BJ (cell line): ENCODE results near the gene RGS3. TPM values are rescaled to one million over a fixed set of nuclear protein-coding genes. Genes with fewer than 3 reads are reported as not detected.

ENCODE experiments used
- CTCF ChIA-PET: fragments of 350-600 bp; formaldehyde crosslinking; extraction: SDS; loops from one replicate; lab custom pipeline; 2021; ENCODE audit warnings: antibody characterized with exemption, inconsistent platforms; lab: Yijun Ruan, JAX
- POLR2A ChIA-PET: fragments of 300-600 bp; sonication (Branson Sonifier 250); formaldehyde crosslinking; extraction: SDS; loops from one replicate; lab custom pipeline; 2021; ENCODE audit warnings: antibody characterized with exemption; lab: Charles Lee
- DNase-seq: peaks from one replicate; pipeline ENCODE4 v3.0.0-alpha.2; 2011; ENCODE audit warnings: low read depth
- H3K27me3 ChIP-seq: 2 replicates; pipeline ENCODE4 v1.6.0; 2011; ENCODE audit warnings: low read length; ENCODE audit not compliant: control insufficient read depth, insufficient read depth
- H3K36me3 ChIP-seq: 2 replicates; pipeline ENCODE4 v1.5.1; 2011; ENCODE audit warnings: low read length; ENCODE audit not compliant: control insufficient read depth, insufficient read depth
- H3K4me3 ChIP-seq: 2 replicates; pipeline ENCODE4 v1.5.1; 2011; ENCODE audit warnings: low read depth, mild to moderate bottlenecking, control low read depth, low read length
- polyA plus RNA-seq: library from polyadenylated mRNA; depleted of rRNA; stranded (reverse); fragments of >200 nt; gene quantifications from 2 replicates; pipeline ENCODE4 v1.2.3, GENCODE V29; 2011
- TF ChIP-seq, protein P1 (sequence below): IDR thresholded peaks from 2 replicates; pipeline ENCODE4 v1.5.1; 2011; ENCODE audit warnings: low read depth, mild to moderate bottlenecking, control low read depth, inconsistent platforms, low read length, moderate library complexity; ENCODE audit not compliant: insufficient read depth

RGS3 gene
- polyA plus RNA-seq, 1 experiment: 66.4 TPM

DNA sequence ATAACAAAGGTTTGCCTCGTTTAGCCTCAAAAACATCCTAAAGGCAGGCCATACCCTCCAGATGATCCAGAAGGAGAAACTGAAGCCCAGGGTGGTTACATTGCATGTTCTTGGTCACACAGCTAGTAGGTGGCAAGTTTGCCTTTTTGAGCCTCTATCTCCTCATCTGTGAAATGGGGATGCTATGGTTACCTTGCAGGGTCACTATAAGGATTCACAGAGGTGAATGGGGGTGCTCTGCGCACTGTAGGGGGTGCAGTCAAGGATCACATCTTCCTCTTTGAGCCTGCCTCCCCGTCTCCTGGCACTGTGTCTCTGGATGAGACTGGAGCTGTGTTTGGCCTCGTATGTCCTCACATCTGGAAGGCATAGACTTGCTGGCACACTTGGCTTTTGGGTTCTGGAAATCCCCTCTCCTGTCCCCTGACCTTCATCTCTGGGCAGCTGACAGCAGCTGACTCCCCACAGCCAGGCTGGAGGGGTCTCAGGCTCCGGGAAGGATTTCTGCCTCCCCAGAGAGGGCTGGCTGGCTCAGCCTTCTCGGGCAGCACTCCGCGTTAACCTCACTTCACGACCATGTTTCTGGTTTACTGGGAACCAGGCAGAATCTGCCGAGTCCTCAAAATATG, 167.7 kb downstream of the RGS3 start:
- Histone ChIP-seq H3K27me3 (peaks cover 12% of the 10 kb centered on the region), H3K36me3 (no peaks in the 10 kb centered on the region), H3K4me3 (no peak overlapping the region)
- POLR2A ChIA-PET: interaction anchor here (0.6 kb wide), 1 partner anchor 17 kb away, joined by 5 read pairs; no protein-coding TSS in a partner anchor
- TF ChIP-seq, protein P1, sequence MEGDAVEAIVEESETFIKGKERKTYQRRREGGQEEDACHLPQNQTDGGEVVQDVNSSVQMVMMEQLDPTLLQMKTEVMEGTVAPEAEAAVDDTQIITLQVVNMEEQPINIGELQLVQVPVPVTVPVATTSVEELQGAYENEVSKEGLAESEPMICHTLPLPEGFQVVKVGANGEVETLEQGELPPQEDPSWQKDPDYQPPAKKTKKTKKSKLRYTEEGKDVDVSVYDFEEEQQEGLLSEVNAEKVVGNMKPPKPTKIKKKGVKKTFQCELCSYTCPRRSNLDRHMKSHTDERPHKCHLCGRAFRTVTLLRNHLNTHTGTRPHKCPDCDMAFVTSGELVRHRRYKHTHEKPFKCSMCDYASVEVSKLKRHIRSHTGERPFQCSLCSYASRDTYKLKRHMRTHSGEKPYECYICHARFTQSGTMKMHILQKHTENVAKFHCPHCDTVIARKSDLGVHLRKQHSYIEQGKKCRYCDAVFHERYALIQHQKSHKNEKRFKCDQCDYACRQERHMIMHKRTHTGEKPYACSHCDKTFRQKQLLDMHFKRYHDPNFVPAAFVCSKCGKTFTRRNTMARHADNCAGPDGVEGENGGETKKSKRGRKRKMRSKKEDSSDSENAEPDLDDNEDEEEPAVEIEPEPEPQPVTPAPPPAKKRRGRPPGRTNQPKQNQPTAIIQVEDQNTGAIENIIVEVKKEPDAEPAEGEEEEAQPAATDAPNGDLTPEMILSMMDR: no peak
- CTCF ChIA-PET: interaction anchor here (1.4 kb wide), 1 partner anchor 43 kb away, joined by 3 read pairs; no protein-coding TSS in a partner anchor
- no peak for DNase-seq

DNA sequence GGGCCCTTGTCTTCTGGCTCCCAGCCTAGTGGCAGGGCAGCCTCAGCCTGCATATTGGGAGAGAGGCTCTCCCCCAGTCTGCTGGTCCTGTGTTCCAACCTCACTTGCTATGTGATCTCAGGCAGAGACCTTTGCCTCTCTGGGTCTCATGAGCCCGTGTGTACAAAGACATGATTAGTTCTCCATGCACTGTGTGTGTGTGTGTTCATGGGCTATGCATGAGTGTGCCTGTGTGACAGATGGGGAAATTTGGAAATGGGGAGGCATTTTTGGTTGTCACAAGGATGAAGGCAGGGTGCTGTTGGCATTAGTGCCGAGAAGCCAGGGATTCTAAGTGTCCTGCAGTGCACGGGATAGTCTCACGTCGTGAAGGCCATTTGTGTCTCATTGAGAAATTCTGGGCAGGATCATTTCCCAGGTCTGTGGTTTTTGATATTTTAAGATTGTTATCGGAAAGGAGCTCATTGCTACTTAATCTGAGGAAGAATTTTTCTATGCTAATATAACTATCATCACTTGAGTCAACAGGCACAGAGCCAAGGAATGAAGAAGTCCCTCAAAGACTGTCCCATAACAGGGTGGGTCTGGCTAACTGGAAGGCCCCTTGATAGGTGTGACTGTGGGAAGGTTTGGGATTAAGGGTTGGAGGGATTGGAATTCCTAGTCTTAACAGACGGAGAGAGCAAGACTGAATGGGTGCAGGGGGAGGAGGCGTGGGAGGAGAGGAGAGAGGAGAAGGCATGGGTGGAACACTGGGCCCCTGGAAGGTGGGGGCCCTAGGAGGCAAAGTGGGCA, 168.5 kb downstream of the RGS3 start:
- H3K36me3 ChIP-seq: no peaks in the 10 kb centered on the region
- DNase-seq: no peak
- CTCF ChIA-PET: interaction anchor here (1.2 to 1.4 kb wide), 2 partner anchors 23 to 44 kb away, joined by 3 read pairs; no protein-coding TSS in a partner anchor
- no peak overlapping the region for H3K4me3 ChIP-seq
- peaks cover 13% of the 10 kb centered on the region for H3K27me3 ChIP-seq
- POLR2A ChIA-PET: interaction anchor here (0.6 to 1.0 kb wide), 2 partner anchors 17 to 38 kb away, joined by 5 to 21 read pairs; no protein-coding TSS in a partner anchor
- TF ChIP-seq, protein P1: no peak

DNA sequence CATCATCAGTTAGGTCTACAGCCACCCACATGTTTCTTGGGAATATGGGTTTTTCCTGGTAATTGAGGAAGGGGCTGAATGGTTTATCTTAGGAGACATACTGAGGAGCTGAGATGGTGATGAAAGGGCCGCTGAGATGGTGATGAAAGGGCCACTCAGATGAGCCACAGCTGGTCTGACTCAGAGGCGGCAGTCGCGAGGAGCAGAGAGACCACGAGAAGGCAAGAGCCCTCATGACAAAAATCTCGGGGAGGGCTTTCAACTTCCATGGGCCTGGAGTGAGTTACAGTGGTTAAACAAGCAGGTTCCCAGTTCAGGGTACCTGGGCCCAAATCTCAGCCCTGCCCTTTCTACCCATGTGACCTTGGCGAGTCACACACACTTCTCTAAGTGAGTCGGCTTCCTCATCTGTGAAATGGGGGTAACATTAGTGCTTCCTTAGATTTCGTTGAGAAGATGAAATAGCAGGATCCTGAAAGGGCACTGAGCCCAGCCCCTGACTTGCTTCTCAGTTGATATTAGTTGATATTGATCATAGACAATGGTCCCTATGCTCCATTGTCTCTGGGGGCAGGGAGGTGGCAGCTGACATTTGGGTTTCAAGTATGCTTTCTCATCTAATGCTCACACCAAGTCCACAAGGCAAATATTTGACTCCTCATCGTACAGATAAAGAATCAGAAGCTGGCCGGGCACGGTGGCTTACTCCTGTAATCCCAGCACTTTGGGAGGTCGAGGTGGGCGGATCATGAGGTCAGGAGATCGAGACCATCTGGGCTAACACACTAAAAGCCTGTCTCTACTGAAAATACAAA, 169.5 kb downstream of the RGS3 start:
- Histone ChIP-seq H3K36me3 (no peaks in the 10 kb centered on the region), H3K27me3 (peaks cover 13% of the 10 kb centered on the region), H3K4me3 (no peak overlapping the region)
- ChIA-PET POLR2A (interaction anchor here (1.0 kb wide), 1 partner anchor 39 kb away, joined by 21 read pairs; no protein-coding TSS in a partner anchor), CTCF (interaction anchor here (1.2 to 3.8 kb wide), 4 partner anchors 22 to 45 kb away, joined by 3 to 15 read pairs (median 4); no protein-coding TSS in a partner anchor)
- TF ChIP-seq, protein P1: no peak
- no peak for DNase-seq

DNA sequence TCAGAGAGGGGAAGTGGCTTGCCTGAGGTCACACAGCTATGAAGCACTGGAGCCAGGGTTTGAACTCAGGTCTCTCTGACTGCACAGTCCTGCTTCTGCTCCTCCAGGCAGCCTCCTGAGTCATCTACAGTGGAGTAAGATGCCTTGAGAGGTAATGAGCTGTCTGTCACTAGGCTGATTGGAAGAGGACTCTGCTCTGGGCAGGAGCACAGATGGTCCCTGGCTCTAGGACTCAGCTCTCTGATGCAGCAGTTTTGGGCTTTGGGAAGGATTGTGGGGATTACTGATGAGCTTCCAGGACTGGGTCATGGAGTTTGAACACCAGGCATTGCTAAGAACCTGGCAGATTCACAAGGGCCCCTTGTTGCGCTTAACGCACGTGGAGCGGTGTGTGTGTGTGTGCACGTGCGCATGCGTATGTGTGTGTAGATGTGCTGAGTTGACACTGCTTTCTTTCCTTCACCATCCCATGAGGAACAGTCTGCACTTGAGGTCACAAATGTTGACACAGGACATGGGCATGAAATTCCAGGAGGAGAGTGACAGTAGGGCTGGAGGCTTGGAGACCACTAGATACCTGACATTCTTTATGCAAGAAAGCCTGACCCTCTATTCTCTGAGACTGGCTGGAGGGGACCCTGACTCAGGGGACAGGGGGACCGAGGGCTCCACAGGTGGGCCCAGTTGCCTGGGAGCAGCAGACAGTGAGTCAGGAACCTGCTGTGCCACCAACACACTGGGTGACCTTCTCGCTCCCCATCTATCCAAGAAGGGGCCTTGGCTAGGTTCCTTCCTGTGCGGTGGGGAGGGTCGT, 170.5 kb downstream of the RGS3 start:
- TF ChIP-seq, protein P1: no peak
- POLR2A ChIA-PET: no interaction called here

More for the DNA sequence above, 170.5 kb downstream of the RGS3 start:
- H3K36me3 ChIP-seq: no peaks in the 10 kb centered on the region
- no peak overlapping the region for H3K4me3 ChIP-seq
- H3K27me3 ChIP-seq: peaks cover 13% of the 10 kb centered on the region
- no peak for DNase-seq
- CTCF ChIA-PET: interaction anchor here (1.7 to 3.8 kb wide), 2 partner anchors 22 to 39 kb away, joined by 4 to 15 read pairs; no protein-coding TSS in a partner anchor
